Measurements from ENCODE around the gene FSTL5. TPM values are rescaled to one million over a fixed set of nuclear protein-coding genes. Genes with fewer than 3 reads are reported as not detected.

FSTL5 gene
- total and polyA plus RNA-seq, 10 of the 15 experiments (the other 5 are each of a cell fraction or from before 2014, with no cell fraction given), result 0.04 to 2.4 (median 0.08) TPM; not detected in 4

DNA sequence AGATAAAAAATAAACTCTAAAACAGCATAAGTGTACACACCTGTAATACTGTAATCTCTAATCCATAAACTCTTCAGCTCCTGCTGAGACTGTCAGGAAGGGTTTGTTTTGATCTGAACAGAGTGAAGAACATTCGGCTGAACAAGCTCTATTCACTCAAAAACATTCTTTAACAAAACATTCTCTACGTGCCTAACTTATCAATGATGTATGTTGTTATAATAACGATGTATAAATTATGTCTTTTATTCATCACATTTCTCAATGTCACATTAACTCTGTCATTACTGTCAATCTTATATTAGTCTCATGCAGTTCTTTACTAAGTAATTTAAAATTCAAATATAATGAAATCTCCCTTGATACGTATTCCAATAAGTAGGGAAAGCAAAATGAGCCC lies 280.6 kb downstream of the FSTL5 start:
- BruUV-seq (replicated peaks), result no TSS peak
- ATAC-seq (no peak), FAIRE-seq (no peak), DNase-seq (ENCODE audit: low read depth, low spot score) (no peak)
- no peaks in the 10 kb centered on the region for H4K20me1 ChIP-seq (ENCODE audit: control insufficient read depth, insufficient read depth)
- in situ Hi-C loops (cut with MboI), result no loop called here
- 7% methylated on average over 4 of the region's 4 CpGs for WGBS (ENCODE audit: insufficient coverage, insufficient replicate concordance, low lambda C conversion rate, missing lambda C conversion rate)
- RAD21 ChIA-PET (ENCODE audit: unreplicated experiment), result interaction anchor here (1.5 kb wide), 1 partner anchor 68 kb away, joined by 4 read pairs; no protein-coding TSS in a partner anchor
- no peak overlapping the region for H2AFZ ChIP-seq (ENCODE audit: control insufficient read depth, low read depth, low read length)
- SMC1A ChIA-PET (ENCODE audit: uncharacterized antibody, unreplicated experiment), result interaction anchor here (1.0 to 1.4 kb wide), 2 partner anchors 36 to 170 kb away, joined by 3 read pairs; no protein-coding TSS in a partner anchor
- no peaks in the 10 kb centered on the region for H3K4me1 ChIP-seq (ENCODE audit: control insufficient read depth, insufficient read depth, low read length)
- H3K4me2 ChIP-seq (ENCODE audit: control insufficient read depth, insufficient read depth), result no peak overlapping the region
- no peak overlapping the region for H3K9ac ChIP-seq (ENCODE audit: control insufficient read depth, insufficient read depth, low read length)
- CTCF ChIA-PET, result no interaction called here
- no peak overlapping the region for H3K4me3 ChIP-seq
- H3K36me3 ChIP-seq (ENCODE audit: control insufficient read depth in 2 of 2, insufficient read depth in 2 of 2, low read length in 1 of 2), result no peaks in the 10 kb centered on the region
- H3K27me3 ChIP-seq (replicated peaks in 1 of 2; ENCODE audit: control insufficient read depth in 2 of 2, insufficient read depth in 2 of 2, low read length in 1 of 2), result no peaks in the 10 kb centered on the region
- no peaks in the 10 kb centered on the region for H3K79me2 ChIP-seq (ENCODE audit: control insufficient read depth, insufficient read depth, low read length)
- POLR2A ChIA-PET, result no interaction called here
- no peaks in the 10 kb centered on the region for H3K9me3 ChIP-seq (replicated peaks; ENCODE audit: control insufficient read depth, insufficient read depth, low read length)
- intact Hi-C loops (cut with micrococcal nuclease; ENCODE audit: unreplicated experiment), result no loop called here
- H3K27ac ChIP-seq (ENCODE audit: control insufficient read depth, insufficient read depth), result no peak overlapping the region
- TF ChIP-seq NFYA (IDR thresholded peaks at IDR 0.05; ENCODE audit: borderline replicate concordance, low read depth, low read length) (no peak), RUNX3 (IDR thresholded peaks at IDR 0.05; ENCODE audit: low read length) (no peak), NR2C1 (IDR thresholded peaks at IDR 0.05) (no peak), CHD4 (IDR thresholded peaks at IDR 0.05) (no peak), EZH2 (IDR thresholded peaks at IDR 0.05; ENCODE audit: borderline replicate concordance, control insufficient read depth, low read depth, low read length) (no peak), RFX5 (IDR thresholded peaks at IDR 0.05; ENCODE audit: low read depth, low read length) (no peak), ZSCAN29 (IDR thresholded peaks at IDR 0.05) (no peak), TAF1 (IDR thresholded peaks at IDR 0.05; ENCODE audit: borderline replicate concordance, low read depth, low read length) (no peak), STAT3 (IDR thresholded peaks at IDR 0.05; ENCODE audit: low read depth, low read length) (no peak), RCOR1 (conservative IDR thresholded peaks at IDR 0.05; ENCODE audit: low read depth, low read length) (no peak), BHLHE40 (IDR thresholded peaks at IDR 0.05; ENCODE audit: borderline replicate concordance in 1 of 2, low read depth in 2 of 2, low read length in 1 of 2) (no peak), BACH1 (IDR thresholded peaks at IDR 0.05; ENCODE audit: borderline replicate concordance) (no peak), SUZ12 (IDR thresholded peaks at IDR 0.05; ENCODE audit: unreplicated experiment) (no peak), CBX5 (IDR thresholded peaks at IDR 0.05; ENCODE audit: low read depth) (no peak)
- TF ChIP-seq, protein P1, sequence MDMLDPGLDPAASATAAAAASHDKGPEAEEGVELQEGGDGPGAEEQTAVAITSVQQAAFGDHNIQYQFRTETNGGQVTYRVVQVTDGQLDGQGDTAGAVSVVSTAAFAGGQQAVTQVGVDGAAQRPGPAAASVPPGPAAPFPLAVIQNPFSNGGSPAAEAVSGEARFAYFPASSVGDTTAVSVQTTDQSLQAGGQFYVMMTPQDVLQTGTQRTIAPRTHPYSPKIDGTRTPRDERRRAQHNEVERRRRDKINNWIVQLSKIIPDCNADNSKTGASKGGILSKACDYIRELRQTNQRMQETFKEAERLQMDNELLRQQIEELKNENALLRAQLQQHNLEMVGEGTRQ (IDR thresholded peaks at IDR 0.05; ENCODE audit: borderline replicate concordance, low read depth, low read length), result no peak
- TF ChIP-seq, protein P2, sequence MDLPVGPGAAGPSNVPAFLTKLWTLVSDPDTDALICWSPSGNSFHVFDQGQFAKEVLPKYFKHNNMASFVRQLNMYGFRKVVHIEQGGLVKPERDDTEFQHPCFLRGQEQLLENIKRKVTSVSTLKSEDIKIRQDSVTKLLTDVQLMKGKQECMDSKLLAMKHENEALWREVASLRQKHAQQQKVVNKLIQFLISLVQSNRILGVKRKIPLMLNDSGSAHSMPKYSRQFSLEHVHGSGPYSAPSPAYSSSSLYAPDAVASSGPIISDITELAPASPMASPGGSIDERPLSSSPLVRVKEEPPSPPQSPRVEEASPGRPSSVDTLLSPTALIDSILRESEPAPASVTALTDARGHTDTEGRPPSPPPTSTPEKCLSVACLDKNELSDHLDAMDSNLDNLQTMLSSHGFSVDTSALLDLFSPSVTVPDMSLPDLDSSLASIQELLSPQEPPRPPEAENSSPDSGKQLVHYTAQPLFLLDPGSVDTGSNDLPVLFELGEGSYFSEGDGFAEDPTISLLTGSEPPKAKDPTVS (IDR thresholded peaks at IDR 0.05; ENCODE audit: low read depth, low read length), result no peak
- TF ChIP-seq, protein P3, sequence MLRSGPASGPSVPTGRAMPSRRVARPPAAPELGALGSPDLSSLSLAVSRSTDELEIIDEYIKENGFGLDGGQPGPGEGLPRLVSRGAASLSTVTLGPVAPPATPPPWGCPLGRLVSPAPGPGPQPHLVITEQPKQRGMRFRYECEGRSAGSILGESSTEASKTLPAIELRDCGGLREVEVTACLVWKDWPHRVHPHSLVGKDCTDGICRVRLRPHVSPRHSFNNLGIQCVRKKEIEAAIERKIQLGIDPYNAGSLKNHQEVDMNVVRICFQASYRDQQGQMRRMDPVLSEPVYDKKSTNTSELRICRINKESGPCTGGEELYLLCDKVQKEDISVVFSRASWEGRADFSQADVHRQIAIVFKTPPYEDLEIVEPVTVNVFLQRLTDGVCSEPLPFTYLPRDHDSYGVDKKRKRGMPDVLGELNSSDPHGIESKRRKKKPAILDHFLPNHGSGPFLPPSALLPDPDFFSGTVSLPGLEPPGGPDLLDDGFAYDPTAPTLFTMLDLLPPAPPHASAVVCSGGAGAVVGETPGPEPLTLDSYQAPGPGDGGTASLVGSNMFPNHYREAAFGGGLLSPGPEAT (IDR thresholded peaks at IDR 0.05; ENCODE audit: low read depth), result no peak
- TF ChIP-seq, protein P4, sequence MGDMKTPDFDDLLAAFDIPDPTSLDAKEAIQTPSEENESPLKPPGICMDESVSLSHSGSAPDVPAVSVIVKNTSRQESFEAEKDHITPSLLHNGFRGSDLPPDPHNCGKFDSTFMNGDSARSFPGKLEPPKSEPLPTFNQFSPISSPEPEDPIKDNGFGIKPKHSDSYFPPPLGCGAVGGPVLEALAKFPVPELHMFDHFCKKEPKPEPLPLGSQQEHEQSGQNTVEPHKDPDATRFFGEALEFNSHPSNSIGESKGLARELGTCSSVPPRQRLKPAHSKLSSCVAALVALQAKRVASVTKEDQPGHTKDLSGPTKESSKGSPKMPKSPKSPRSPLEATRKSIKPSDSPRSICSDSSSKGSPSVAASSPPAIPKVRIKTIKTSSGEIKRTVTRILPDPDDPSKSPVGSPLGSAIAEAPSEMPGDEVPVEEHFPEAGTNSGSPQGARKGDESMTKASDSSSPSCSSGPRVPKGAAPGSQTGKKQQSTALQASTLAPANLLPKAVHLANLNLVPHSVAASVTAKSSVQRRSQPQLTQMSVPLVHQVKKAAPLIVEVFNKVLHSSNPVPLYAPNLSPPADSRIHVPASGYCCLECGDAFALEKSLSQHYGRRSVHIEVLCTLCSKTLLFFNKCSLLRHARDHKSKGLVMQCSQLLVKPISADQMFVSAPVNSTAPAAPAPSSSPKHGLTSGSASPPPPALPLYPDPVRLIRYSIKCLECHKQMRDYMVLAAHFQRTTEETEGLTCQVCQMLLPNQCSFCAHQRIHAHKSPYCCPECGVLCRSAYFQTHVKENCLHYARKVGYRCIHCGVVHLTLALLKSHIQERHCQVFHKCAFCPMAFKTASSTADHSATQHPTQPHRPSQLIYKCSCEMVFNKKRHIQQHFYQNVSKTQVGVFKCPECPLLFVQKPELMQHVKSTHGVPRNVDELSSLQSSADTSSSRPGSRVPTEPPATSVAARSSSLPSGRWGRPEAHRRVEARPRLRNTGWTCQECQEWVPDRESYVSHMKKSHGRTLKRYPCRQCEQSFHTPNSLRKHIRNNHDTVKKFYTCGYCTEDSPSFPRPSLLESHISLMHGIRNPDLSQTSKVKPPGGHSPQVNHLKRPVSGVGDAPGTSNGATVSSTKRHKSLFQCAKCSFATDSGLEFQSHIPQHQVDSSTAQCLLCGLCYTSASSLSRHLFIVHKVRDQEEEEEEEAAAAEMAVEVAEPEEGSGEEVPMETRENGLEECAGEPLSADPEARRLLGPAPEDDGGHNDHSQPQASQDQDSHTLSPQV (IDR thresholded peaks at IDR 0.05), result no peak

Measured in GM12878 (cell line).